Activated CD8-positive, alpha-beta memory T cell treated with anti-CD3 and anti-CD28 coated beads, Interleukin-2, amount 50 U/mL, for 4 hours (primary cell): Measurements from ENCODE around the gene ATXN1.

Experiments used
- DNase-seq: peaks from one replicate; pipeline ENCODE4 v3.0.0-alpha.2; 2020

The ATXN1 gene

DNA sequence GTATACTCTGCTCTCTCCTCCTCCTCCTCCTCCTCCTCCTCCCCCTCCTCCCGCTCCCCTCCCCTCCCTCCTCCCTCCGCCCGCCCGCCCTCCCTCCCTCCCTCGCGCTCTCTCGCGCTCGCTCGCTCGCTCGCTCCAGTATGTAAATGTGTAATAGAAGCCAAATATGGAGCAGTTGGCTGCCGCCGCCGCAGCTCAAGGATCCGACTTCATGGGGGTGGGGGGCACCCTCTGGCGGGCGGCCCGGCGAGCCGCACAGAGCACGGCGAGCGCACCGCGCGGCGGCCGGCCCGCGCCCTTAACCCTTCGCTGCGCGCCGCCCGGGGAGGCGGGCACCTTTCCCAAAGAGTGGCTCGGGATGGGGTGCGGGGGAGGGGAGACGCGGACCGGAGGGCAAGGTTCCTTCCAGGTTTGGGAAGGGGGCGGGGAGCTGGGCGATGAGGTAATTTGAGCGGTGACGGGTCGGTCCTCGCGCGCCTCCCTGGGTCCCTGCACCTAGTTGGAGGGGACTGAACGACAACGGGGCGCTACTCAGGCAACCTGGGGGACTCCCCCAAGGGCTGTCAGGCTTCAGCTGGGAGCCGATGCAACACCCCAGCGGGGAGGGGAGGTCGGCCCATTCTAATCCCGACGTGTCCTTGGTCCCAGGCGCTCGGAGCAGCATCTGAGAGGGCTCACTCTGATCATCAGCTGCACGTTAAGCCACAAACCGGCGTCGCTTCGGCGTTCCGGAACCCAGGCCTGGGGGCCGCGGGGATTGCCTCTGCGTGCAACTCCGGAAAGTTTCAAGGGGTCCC lies 409 bp upstream of the ATXN1 start:
- DNase-seq: peak; percentile 80

DNA sequence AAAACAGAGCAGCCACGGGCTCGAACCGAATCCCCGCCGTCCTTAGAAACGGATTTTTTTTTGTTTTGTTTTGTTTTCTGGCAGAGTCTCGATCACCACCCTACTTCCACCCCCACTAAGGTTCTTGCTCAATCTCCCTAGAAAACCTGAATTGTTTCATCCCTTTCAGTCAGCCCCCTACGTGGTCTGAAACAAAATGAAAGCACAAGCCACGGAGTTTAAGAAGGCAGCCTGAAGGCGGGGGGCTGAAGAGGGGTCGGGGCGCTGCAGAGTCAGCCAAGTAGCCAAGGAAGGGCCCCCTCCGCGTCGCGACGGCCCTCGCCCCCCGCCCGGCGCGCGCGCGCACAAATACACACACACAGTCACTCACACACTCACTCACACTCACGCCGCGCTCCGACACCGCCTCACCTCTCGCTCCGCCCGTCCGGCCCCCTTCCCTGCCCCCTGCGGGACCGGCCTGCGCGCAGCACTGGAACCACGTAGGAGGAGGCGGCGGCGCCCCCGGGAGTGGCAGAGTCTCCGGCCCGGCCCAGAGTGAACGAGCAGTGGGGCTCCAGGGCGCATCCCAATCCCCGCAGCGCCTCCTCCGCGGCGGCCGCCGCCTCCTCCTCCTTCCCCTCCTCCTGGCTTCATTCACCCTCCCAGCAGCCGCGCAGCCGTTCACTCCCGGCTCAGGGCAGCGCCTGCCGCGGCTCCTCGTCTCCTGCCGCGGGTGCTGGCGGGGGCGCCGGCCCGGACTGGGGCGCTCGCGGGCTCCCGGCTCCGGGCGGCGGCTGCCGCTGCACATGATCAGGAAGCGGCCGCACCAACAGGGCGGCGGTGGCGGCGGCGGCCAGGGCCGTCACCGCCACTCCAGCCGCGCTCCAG lies 1.4 kb downstream of the ATXN1 start:
- DNase-seq: peak; percentile 82

DNA sequence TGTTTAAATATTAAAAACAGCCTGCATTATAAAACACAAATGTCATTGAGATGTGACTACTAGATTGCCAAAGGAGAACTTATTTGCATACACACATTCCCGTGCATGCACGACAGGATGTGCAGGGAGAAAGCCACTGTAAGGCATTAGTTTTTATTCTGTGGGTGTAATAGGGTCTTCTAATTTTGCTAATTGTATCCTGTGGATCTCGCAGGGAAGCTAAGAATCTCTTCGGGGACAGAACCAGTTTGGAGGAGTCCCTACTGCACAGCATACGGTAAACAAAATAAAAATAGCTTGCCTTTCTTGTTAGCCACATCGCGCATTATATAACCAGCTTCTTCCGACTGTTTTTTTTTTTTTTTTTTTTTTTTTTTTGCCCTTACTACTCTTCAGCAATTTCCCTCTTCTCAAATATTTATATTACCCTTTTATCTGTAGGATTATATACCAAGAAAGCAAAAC lies 2.0 kb downstream of the ATXN1 start:
- no peak for DNase-seq

DNA sequence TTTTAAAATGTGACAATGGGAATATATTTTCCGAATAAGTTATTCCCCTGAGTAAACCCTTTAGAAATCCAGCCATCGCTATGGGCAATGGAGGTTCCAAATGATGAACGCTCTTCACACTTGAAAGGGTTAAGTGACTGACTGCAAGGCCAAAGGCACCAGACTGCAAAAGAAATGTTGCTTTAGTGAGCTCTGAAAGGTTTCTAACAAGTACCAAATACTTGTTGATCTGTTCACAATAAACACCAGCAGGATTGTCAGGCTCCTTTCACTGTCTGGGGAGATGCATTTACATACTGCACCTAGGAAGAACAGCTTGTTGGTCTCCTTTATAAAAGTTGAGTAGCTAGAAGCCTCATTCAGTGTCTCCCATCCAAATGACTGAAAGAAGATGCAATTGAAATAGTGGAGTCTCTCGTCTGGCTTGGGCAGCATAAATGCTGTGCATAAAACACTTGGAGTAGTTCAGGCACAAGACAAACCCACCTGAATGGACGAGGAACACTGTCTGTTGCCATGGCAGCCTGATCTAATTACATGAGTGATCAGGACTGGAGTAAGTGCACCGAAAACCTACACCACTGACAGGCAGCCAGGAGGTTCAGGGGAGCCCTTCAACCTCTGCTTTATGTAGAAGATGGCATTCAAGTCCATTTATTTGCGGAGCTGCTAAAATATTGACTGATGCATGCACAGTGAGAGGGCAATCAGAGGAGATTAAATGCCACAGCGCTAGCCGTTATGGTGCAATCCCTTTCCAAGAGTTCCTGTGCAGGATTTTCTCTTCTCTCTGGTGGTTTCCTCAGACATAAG lies 2.9 kb downstream of the ATXN1 start:
- no peak for DNase-seq

DNA sequence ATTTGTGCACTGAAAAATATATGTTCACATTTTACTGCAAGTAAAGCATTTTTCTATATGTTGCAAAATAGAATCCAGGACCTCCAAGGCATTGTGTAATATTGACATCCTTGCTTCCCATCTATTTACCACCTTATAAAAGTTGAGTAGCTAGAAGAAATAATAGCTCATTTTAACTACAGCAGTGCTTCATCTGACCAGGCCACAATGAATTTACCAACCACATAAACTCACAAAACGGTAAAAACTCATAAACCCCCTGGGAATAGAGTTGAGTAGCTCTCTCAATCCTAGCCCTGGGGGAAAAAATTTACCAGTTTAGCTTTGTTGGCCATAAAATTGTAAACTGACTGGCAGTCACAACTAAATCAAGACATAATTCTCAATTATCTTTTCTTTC lies 3.9 kb downstream of the ATXN1 start:
- DNase-seq: no peak

DNA sequence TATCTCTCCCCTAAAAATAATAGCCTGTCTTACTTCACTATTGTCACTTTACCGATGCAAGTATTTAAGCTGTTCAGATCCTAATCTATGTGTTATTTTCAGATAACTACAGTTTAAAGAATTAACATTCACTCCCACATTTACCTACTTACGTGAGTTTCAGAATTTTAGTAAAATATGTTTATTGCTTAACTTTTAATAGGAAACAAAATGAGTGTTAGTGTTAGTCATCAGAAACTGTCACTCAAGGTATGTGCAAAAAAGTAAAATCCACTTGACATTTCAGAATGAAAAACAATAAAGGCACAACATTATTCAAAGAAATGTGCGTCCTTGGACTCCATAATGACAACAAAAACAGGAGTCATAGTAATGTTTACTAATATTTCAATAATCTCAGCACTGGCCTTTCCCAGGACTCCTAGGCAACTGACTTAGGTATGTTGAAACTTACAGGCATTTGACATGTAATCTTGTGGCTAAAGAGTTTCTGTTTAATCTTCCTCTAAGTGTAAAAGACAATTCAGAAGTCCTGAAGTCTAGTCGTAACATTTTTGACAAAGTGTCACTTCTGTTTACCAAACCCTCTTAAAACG lies 4.5 kb downstream of the ATXN1 start:
- DNase-seq: no peak

DNA sequence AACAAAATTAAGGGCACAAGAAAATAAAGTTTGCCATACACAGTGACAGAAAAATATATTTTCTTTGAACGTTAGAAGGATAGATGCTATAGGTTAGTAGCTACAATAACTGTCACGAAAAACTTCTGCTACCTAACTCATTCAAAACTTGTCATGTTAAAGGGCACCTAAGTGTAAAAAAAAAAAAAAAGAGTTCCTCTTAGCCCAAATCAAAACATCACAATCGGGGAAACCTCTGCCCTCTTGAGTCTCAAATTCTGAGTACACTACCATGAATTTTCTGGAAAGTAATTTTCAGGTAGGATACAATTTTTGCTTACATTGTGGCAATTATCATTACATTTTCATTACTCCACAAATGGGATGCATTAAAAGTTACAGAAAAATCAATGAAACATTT lies 5.7 kb downstream of the ATXN1 start:
- DNase-seq: no peak

DNA sequence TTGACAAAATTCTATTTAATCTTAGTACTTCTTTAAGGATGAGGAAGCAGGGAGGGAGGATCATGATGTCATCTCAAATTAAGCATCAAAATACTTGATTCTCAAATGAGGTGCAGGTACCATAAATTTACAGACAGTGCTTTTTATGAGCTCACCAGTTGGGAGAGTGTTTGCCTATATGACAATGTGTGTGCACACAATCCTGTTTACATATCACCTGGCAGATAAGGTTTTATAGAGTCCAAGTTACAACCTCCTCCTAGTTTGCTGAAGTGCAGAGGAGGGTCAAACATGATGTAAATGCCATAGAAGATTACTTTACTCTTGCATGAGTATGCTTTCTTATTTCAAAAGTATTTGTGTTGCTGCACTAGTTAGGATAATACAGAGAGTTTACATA lies 6.4 kb downstream of the ATXN1 start:
- no peak for DNase-seq

DNA sequence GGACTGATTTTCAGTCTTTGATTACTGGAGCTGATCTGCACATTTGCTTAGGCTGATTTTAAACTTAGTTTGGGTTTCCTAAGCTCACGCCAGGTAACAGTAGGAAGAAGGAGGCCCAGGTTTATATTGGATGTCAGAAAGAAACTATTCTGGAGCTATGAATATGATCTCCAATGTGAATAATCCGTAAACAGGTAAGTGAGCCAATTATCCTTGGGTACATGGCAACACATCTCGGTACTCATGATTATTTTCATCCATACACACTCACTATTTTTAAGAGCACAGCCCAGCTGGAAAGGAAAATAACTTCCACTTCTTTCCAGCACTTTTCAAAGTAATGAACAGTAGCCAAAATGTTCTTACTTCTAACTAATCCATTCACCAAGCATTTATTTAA lies 7.0 kb downstream of the ATXN1 start:
- DNase-seq: no peak

DNA sequence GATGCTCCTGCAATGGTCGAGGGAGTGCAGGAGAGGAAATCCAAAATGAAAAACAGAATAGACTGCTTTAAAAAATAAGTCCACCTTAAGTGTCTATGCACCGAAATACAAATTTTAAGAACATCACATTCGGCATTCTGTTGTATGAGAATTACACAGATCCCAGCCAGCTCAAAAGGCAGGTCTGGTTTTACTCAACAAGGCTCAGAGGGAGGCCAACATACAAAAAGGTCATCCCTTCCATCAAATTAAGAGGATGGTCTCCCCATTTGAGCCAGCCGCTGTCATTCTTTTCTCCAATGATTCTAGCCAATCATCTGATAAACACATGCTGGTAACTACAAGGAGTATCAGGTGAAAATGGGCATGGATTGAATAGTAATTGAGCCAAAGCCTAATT lies 7.9 kb downstream of the ATXN1 start:
- DNase-seq: no peak

DNA sequence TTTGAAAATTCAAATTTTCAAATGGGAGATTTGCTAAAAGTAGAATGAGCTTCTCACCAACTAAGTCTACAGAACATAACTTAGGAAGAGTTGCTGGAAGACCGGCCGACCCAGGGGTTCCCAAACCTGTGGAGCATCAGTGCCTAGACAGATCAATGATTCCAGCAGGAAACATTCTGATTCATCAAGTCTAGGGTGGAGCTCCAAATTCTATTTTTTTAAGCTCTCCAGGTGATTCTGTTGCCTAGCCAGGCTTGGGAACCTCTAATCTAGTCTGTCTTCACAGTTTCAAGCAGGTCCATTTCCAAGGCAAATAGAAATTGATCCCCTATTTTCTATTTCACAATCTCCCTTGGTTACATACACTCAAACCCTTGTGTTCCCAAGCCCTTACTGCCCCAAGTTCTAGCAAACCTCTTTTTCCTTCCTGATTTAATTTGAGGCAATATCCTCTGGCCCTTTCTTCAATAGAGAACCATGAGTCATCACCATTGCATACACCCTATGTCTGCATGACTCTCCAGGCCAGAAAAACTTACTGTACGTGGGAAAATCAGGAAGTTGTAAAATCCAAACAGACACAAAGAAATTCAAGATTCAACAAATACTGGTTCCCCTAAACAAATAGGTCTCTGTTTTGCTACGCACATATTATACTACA lies 8.9 kb downstream of the ATXN1 start:
- DNase-seq: no peak

DNA sequence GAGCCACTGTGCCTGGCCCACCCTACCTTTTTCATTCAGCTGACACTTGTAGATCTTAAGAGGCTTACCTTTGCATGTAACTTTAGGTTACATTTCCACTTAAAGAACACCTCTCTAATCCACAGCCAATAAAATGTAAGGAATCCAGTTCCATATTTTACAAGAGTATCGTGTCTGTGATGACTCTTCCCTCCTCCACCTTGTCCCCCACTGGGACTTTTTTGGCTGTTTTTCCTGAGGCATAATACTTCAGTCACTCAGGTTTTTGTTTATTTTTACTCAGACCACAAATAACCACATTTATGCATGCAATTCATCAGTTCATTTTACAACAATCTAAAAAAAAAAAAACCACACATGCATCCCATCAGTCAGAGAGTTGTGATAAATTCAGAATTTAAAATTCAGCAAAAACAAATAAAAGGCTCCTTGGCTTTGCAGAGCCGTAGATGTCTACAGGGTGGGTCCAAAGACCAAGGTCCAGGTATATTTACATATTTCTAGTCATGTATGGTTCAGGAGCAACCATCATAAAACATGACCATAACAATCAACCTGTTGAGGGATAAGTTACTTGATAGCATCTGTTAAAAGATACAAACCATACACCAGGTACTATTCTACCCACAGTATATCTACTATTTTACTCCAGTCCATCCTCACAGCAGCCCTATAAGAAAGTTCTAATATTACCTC lies 9.9 kb downstream of the ATXN1 start:
- no peak for DNase-seq

DNA sequence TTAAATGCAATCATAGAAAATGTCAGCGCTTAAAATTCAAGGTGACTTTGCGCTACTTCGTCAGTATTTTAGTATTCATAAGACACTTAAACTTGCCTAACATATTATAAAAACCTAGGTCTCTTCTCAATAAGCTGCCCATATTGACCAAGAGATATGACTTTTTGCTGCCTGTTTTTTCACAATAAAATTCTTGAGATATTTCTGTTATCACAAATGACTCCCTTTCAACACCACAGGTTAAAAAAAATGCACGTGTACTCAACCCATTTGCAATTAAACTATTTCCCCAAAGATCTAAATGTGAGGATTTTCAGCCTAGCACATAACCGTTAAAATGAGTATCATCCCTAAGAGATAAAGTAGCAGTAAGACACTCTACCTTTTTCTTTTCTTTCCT lies 10.7 kb downstream of the ATXN1 start:
- no peak for DNase-seq

DNA sequence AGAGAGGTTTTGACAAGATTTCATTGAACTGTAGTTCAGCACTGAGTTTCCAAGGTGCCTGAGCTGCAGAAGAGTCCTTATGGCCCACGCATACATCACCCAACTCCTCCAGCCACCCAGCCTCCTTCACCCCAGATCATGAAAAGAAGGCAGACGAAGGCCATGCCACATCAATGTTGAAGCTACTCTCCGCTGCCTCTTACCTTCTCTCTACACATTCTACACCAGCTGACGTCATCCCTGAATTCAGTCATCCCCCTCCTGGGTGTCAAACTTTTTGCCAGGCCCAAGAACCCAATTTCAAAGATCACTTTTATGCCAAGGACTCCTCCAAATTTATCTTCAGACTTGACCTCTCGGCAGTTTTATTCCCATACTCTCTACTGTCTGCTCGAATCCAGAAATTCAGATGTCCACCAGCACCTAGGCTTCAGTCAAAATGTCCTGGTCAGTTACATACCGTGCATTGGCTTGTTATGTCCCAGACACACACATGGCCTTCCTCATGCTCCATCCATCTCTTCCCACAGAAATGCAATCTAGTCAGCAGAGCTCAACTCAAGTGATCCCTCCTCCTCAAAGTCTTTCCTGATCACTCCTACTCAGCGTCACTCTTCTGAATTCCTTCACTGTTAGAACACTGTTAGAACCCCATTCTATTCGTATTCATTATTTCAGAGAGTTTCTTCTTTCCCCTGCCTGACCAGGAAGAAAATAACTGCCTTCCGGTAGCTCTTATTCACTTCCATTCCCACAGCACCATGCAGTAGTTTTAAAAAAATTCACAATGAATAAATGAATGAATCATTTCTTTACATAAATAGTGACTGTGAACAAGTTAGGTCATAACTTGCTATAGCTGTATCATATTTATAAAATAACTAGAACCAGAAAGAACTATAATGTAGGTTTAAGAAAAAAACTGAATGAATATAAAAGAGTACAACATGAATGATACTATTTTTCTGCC lies 11.5 kb downstream of the ATXN1 start:
- DNase-seq: no peak

DNA sequence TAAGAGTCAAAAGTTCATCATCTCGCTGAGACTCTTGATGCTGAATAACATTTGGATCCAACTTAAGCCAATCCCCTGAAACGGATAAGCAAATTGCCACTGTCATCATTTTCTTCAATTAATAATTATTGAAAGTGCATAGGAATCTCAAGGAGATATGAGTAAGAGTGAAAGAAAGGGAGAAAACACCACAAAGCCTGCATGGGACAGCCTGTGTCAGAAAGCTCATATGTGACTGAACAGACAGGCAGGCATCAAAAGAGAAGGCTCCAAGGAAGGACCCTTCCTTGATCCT lies 13.3 kb downstream of the ATXN1 start:
- DNase-seq: no peak

DNA sequence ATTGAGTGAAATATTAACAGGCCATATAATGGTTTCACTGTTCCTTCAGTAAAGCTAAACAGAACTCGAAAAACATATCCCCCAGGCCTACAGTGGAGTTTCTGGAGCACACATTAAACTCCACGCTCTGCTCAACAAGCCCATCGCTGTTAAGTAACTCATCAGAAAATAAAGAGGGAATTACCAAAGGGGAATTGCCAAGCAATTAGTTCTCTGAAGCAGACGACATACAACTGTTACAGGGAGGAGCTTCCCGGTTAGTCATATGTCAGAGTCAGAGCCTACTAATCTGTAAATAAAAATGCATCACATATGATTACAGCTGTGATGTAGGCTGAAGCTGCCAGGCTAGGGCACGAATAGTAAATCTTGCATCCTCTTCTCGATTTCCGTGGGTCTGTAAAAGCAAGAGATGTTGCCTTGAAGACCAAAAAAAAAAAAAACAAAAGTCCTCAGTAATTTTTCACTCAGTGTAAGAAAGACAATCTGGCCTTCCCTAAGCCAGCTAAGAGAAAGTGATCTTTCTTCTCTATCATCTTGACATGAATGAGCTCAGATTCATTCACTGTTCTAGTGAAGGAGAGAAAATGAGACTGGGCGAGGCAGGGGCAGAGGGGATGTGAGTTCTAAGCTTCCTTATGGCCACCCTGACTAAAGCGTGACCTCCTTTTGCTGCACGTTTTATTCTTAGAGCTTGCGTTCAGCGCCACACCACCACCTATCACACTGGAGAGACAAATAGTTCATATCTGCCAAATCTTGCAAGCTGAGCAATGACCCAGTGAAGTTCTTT lies 13.8 kb downstream of the ATXN1 start:
- no peak for DNase-seq

DNA sequence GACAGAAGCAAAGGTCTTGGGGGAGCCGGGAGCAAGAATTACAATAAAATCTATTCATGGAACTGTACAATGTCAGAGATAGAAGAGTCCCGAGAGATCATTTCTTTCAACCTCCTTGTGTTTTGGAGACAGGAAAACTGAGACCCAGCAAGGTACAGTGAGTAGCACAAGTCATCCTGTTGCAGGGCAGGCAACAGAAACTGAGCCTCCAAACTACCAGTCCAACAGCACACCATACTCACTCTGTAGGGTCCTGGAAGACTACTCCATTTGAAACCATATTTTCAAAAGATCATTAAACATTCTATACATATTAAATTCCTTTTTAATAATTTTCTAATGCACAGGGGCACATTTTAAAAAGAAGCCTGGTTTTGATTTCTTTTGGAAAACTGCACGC lies 14.4 kb downstream of the ATXN1 start:
- no peak for DNase-seq

DNA sequence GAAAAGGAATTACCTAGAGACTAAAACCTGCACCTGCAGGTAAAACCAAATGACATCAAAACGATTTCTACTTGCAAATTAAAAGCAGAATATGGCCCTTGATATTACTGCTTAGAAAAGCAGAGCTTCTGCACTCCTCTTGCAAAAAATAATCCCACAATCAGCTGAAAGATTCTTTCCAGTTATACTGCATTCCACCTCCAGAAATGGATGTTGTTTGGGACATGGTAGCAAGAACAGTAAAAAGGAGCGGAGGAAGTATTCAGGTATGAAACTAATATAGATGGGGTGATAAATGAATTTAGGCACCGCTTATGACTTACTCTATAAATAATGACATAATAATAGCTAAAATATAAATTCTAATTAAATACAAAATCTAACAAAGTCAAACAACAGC lies 14.9 kb downstream of the ATXN1 start:
- DNase-seq: no peak

DNA sequence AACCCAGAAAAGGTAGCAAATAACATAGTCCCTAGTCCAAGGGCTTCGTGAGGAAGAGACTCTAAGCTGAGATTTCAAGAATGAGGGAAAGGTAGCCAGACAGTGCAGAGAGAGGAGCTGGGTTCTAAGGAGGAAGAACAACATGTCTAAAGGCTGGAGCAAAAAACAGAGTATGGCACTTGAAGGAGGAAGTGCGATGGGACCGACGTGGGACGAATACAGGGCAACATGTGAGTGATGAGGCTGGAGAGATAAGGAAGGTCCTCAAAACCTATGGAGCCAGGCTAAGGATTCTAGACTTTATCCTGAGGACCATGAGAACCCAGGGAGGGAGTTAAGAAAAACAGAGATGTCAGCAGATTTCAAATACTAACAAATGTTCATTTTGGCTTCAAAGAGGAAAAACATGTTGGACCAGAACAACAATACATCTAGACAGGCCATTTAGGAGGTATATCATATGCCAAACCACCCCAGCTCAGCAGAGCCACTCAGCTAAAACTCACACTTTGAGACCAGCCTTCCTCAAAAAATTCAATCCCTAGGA lies 17.5 kb downstream of the ATXN1 start:
- no peak for DNase-seq

DNA sequence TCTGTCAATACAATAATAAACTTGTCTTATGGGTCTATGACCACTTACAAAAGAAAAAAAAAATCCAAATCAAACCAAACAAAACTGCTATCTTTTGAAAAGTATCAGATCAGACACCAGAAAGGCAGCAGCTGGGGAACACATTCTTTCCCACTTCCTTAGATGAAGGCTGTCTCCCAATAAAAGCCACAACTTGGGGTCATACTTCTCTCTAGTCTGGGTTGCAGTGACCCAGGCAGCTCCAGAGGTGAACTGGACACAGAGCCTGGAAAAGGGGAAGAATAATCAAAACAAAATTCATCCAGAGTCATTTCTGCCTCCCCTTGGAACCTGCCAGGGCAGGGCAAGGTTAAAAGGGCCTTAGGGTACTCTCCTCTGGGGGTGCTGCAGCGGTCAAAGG lies 19.1 kb downstream of the ATXN1 start:
- no peak for DNase-seq
